ENCODE measurements around the gene C2CD5.

The C2CD5 gene

DNA sequence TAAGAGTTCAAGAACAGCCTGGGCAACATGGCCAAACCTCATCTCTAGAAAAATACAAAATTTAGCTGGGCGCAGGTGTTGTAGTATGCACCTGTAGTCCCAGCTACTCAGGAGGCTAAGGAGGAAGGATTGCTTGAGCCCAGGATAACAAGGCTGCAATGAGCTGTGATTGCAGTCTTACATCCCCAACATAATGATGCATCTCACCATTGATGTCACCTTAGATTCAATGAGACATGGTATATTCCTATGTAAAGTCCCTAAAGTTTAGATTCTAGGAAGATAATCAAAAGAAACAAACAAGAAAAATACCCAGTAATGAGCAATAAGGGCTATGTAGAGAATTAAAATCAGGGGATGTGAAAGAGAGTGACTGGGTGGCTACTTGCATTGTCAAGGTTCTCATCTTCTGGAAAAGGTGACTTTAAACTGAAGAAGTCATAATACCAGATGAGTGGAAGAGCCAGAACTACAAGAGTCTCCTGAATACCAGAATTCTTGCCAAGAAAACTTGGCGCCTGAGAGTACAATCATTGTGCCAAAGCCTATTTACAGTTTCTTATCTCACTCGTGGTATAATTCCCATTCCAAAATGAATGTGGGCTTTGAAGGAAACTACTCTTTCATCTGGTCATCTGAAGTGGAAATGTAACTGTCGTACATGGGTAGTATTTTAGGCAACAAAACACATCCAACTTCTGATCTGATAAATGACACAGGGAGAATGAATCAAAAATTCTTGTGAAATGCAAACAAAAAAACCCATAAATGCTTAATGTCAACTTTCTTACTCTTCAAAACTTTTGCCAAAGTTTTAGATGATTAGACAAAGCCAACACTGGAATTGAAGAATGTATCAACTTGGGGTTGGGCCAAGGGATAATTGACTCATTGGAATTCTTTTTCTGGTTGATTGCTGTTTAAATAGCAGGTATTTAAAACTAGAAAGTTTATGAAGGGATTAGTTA, 128.7 kb downstream of the C2CD5 start:
- no peak for DNase-seq

- DNase-seq = no peak
Observed at GRCh38 chr12:22414742-22415141, 129.6 kb downstream of the C2CD5 start.

- no peak for DNase-seq
Observed at GRCh38 chr12:22413592-22413991, 130.8 kb downstream of the C2CD5 start.

GRCh38 chr12:22412581-22412980, 131.8 kb downstream of the C2CD5 start:
- no peak for DNase-seq

- no peak for DNase-seq
Observed at GRCh38 chr12:22410486-22410885, 133.9 kb downstream of the C2CD5 start.

DNA sequence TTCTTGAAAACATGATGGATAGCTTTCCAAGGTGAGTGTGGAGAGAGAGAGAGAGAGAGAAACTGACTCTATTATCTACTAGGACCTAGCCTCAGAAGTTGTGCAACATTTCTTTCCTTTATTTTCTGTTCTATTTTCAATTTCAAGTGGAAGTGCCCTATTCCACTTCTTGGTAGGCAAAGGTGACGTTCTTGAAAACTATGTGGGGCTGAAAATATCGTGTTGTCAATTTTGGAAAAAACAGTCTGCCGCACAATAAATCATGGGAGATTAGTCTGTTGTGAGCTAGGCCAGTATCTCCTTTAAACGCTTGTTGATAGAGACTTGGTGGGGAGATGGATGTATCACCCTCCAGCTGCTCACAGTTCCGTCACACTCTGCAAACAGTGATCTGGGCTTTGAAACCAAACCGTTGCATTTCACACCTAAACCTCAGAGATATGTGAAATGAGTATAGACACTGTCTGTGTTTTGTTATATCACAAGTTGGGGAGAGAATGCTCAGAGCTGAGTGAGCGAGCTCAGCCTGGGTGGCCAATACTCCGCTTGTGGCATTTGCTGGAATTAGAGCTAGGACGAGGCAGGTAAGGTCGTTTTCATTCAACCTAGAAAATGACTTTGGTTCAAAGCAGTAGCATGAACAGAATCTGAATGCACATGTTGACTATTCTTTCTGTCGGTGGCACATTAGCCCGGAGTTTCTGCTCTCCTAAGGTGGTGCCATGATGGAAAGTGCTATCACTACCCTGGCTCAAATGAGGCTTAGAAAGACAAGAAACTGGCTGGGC, 134.8 kb downstream of the C2CD5 start:
- DNase-seq = peak in 1 of 56 donors; percentile 1

- DNase-seq = peak in 17 of 56 donors; percentile 0 to 36 (median 15)
Observed at GRCh38 chr12:22408610-22409376, 135.5 kb downstream of the C2CD5 start.

DNA sequence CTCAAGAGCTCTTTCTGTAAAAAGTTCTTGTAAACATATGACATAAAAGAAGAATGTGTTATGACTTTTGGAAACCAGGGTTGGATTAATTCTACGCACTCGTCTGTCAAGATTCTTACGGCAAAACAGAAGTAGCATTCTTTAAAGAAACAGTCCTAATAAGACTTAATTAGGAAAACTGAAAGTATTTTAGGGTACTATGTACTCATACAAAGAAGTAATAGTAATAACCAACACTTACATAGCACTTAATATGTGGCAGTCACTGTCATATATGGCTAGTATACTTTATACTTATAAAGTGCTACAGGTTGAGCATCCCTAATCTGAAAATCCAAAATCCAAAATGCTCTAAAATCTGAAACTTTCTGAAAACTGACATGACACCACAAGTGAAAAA, 136.9 kb downstream of the C2CD5 start:
- no peak for DNase-seq

DNA sequence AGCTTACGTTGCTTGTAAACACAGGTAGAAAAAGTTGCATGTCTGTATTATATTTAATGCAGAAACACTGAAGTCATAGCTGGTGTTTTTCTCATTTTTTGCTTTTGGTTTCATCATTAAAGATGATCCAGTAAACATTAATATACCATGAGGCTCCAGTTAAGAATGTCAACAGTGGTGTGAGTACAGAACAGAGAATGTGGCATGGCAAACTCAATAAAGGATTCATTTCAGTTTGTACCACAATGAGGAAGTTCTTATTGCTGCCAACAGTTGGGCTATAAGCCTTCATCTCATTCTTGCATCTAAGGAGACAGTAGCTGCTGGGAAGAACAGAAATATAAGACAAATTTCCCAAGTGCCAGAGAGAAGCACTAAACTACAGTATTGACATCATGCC, 137.7 kb downstream of the C2CD5 start:
- no peak for DNase-seq

GRCh38 chr12:22399464-22400180, 144.7 kb downstream of the C2CD5 start:
- no peak for DNase-seq
